Activated CD4-positive, CD25-positive, alpha-beta regulatory T cell treated with anti-CD3 and anti-CD28 coated beads, Interleukin-2, amount 50 U/mL, for 24 hours (primary cell): Measurements from ENCODE around the gene EIF1.
A peak's percentile ranks its signal among the peaks of the same experiment; 100 is the strongest.
"Not testable (repeated sequence)": the region's sequence is repeated elsewhere in the genome, so short reads cannot be mapped to it uniquely, and the experiment has no call there.

Experiments used
- ATAC-seq, 2 donors: fragments of 150-1000 bp; cut with Tn5 transposase; one replicate each; pipeline ENCODE4 v1.10.0; 2021; ENCODE audit warnings: mild to moderate bottlenecking in 1 of 2, moderate library complexity in 1 of 2

The EIF1 gene

DNA sequence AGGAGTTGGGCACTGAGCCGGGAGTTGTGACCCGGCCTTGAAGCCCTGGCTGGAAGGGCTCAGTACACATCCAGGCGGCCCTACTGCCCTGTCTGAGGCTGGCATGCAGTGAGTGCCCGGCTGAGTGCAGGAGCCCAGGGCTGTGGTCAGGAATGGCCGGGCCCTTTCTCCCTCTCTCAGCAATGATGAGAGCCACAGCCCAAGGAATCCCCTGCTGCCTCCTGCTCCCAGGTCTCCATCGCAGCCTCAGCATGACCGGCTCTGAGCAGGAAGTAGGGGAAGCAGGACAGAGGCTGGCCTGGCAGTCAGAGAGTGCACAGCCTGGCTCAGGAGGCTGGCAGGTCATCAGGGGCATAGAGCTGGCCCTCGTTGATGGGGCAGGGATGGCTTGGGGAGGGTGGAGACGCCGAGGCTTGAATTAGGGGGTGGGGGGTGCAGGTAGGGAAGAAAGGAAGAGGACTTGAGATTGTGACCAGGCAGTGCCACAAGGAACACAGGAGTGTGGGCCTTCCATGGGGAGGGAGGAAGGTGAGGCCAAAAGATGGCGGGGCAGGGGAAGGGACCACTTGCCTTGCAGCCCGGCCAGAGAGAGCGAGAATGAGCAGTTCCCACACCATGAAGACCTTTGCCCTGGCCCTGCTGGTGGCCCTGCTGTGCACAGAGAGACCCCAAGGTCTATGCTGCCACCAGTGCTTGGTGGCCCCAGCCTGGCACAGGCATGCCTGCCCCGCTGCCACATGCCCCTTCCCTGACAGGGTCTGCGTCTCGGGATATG, 32.2 kb upstream of the EIF1 start:
- no peak for ATAC-seq

DNA sequence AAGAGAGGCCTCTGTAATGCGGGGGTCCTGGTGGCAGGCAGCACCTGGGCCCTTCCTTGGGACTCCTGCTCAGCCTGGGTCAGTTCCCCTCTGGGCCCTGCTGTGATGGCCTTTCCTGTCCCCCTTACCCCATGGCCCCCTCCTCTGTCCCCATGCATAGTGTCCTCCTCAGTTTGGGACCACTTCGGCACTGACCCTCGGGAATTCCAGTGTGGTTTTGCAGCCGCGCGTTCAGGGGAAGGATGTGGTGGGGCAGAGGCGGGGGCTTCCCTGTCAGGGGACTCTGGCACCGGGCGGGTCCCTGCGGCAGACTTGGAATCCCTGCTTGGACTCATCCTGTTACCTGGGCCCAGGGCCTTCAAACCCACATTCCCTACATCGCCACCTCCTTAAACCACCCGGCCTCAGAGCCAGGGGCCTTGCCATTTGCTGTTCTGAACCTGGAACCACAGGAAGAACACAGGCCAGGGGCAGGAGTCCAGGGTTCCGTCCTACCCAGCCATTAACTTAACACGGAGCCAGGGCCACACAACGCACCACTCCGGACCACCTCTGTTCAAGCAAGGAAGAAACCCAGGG, 31.4 kb upstream of the EIF1 start:
- ATAC-seq: no peak

- no peak for ATAC-seq
Measured at GRCh38 chr17:41657936-41658335, 30.7 kb upstream of the EIF1 start.

DNA sequence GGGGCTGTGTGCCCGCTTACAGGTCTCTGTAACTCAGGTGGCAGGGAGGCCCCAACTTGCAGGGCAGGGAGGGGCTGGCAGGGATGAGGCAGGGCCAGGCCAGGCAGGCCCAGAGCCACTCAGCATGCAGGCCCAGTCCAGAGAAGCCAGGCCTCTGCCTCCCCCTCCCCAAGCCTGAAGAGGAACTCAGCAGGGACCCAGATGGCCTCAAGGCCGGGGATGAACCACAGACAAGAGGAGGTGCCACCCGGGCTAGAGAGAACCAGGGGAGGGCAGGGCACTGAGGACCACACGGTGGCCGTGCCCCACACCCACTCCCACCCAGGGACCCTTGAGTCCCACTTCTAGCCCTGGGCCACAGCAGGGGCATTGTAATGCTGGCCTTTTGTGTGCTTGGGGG, 29.8 kb upstream of the EIF1 start:
- ATAC-seq: no peak

DNA sequence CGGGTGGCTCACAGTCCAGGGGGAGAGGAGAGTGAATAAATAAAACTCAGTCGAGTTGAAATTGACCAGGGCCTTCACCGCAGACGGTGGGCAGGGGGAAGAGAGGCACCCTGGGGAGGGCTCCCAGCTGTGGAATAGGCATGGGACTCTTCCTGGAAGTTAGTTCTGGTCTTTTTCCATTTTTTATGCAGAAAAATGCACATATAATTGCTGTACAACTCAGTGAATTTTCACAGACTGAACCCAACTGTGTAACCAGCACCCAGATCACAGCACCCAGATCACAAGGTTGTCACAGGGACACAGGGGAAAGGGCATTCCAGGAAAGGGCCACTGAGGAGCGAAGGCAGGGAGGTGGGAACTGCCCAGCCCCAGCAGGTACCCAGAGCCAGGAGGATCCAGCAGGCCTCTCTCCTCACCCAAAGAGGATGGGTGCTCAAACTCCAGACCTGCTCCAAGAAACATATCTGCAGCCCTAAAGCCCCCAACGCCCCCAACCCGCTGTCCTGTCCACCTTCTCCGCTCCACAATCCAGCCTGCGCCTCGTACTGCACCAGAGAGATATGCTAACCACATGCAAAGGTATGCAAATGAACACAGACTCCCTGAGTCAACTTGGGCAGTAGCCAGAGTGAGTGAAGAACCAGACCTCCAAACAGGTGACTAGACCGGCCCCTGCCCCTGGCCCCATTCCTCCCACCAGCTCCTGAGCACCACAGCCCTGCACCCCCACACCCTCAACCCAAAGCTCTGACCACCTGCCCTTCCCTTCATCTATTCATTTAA, 29.1 kb upstream of the EIF1 start:
- ATAC-seq: no peak

- ATAC-seq: no peak
Measured at GRCh38 chr17:41660221-41660711, 28.4 kb upstream of the EIF1 start.

DNA sequence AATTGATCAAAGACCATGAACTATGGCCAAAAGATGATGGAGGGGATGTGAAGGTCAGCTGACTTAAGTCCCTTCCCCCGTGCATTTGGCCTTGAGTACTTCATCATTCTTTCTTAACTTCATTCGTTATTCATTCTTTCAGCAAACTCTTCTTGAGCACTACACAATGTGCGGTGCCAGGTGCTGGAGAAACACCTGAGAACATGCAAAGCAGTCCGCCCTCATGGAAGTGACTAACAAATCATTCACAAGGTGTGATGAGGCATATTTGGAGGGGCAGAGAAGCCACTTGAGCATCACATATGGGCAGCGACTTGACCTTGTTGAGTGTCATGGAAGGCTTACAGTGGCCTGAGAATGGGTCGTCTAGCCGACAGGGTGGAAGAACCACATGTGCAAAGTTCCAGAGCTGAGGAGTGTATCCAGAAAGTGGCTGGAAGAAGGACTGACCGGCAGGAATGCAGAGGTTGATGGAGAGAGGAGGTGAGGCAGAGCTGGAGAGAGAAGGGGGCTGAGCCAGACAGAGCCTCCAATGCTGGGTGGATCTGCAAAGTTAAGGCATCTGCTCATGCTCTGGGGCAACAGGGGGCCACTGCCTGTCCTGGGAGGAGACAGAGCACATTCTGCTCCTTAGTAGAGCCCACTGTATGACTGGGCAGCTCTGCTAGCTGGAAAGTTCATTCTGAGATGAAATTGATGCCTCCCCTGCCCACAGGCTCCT, 25.1 kb upstream of the EIF1 start:
- no peak for ATAC-seq

- ATAC-seq: no peak
Measured at GRCh38 chr17:41664172-41664457, 24.6 kb upstream of the EIF1 start.

GRCh38 chr17:41664587-41665565, 23.8 kb upstream of the EIF1 start:
- no peak for ATAC-seq

- ATAC-seq: peak; percentile 82 to 84
Measured at GRCh38 chr17:41665566-41666236, 23.0 kb upstream of the EIF1 start.

- peak; percentile 61 to 65 for ATAC-seq
Measured at GRCh38 chr17:41666237-41666641, 22.4 kb upstream of the EIF1 start.

GRCh38 chr17:41666708-41667279, 21.9 kb upstream of the EIF1 start:
- ATAC-seq: peak; percentile 50 to 52

GRCh38 chr17:41667280-41668041, 21.2 kb upstream of the EIF1 start:
- no peak for ATAC-seq

GRCh38 chr17:41672153-41672552, 16.5 kb upstream of the EIF1 start:
- peak; percentile 56 to 78 for ATAC-seq

DNA sequence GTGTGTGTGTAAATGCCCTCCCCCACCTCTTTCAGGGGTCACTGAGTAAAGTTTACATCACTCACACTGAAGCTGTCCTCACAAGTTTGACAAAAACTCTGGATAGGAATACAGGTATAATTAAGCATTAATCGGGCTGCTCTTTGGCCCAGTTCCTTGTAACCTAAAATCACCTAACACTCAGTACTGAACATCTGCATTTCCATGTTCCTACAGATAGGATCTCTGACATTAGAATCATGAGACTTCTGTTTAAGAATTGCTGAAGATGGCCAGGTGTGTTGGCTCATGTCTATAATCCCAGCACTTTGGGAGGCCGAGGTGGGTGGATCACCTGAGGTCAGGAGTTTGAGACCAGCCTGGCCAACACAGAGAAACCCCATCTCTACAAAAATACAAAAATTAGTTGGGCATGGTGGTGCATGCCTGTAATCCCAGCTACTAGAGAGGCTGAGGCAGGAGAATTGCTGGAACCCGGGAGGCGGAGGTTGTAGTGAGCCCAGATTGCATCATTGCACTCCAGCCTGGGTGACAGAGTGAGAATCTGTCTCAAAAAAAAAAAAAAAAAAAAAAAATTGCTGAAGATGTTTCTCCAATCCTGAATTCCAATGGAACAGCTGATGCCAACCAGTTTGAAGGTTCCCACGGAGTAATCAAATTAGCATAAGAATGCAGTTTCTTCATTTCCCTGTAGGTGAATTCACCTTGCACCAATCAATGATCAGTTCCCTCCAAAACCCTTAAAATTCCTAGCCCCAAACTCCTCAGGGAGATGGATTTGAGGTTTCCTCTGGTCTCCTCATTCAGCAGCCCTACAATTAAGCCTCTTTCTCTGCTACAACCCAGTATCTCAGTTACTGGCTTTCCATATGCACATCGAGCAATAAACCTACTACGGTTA, 13.3 kb upstream of the EIF1 start:
- ATAC-seq: not testable (repeated sequence)

DNA sequence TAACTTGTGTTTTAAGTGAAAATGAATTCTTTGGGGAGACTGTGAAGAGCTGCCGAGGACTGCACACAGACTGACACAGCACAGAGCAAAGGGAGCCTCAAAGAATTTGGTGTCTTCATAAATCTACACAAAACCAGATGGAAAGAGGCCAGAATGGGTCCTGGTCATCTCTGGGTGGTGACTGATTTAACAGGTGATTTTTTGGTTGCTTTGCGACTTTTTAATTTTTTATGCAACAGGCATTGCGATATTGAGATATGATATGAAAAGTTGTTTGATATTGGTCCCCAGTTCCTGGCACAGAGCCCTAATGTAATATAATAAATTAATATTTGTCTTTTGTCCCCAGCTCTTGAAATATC, 12.6 kb upstream of the EIF1 start:
- ATAC-seq: no peak

- no peak for ATAC-seq
Measured at GRCh38 chr17:41678411-41678906, 10.2 kb upstream of the EIF1 start.

DNA sequence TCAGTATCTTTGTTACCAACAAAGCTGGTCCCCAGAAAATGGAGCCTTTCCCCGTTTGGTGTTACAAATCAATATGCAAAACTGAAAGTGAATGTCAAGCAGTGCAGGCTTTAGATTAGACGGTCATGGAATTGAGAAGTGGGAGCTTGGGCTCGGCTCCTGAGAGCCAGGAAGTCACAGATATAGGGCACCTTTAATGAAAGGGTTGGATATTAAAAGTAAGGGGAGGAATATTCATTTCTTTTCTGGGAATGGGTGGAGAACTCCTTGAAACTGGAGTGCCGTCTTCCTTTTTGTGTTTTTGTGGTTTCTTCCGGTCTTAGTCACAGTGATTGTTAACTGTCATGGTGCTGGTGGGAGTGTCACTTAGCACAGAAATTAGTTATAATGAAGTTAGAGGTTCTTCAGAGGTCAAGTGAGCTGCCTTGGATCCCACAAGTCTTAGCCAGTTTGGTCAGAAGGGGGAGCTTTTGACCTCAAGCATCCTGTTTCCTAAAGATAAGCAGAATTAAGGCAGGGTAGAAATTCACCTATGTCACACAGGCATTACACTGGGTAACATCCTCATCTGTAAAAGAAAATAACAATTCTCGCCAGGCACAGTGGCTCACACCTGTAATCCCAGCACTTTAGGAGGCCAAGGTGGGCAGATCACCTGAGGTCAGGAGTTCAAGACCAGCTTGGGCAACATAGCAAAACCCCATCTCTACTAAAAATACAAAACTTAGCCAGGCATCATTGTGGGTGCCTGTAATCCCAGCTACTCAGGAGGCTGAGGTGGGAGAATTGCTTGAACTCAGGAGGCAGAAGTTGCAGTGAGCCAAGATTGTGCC, 9.6 kb upstream of the EIF1 start:
- peak; percentile 94 for ATAC-seq
